ENCODE measurements around the gene HADH.

DNA sequence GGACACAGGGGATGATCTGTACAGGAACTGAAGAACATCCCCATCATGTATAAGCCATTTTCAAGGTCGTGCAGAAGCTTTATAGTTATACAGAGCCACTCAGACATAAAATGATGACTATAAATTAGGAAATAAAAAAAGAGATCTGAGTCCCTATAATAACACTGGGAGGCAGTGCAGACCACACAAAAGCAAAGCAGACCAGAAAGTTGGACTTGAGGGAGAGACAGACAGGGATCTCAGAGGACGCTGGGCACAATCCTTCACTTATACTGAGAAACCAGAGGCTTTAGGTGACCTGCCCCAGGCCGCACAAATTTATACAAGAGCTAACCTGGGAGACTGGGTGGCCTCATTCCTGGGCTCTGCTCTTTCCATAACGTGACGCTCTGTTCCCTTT is 70.5 kb downstream of the HADH start:
- TF ChIP-seq, protein P1, sequence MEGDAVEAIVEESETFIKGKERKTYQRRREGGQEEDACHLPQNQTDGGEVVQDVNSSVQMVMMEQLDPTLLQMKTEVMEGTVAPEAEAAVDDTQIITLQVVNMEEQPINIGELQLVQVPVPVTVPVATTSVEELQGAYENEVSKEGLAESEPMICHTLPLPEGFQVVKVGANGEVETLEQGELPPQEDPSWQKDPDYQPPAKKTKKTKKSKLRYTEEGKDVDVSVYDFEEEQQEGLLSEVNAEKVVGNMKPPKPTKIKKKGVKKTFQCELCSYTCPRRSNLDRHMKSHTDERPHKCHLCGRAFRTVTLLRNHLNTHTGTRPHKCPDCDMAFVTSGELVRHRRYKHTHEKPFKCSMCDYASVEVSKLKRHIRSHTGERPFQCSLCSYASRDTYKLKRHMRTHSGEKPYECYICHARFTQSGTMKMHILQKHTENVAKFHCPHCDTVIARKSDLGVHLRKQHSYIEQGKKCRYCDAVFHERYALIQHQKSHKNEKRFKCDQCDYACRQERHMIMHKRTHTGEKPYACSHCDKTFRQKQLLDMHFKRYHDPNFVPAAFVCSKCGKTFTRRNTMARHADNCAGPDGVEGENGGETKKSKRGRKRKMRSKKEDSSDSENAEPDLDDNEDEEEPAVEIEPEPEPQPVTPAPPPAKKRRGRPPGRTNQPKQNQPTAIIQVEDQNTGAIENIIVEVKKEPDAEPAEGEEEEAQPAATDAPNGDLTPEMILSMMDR (IDR thresholded peaks at IDR 0.05), result no peak
- no peak for TF ChIP-seq POLR2A (IDR thresholded peaks at IDR 0.05)

Measured in lower leg skin (tissue), 3 donors.